IMR-90 (cell line): ENCODE measurements around the gene PRKN. TPM values are rescaled to one million over a fixed set of nuclear protein-coding genes. Genes with fewer than 3 reads are reported as not detected.

Experiments used
- ATAC-seq: fragments of 200-7000 bp; cut with Tn5 transposase; 2 replicates; pipeline ENCODE4 v1.9.1; 2020; ENCODE audit warnings: low read depth, mild to moderate bottlenecking, moderate library complexity
- BruUV-seq: library from RNA; stranded (reverse); fragments of 400-500 nt; replicated peaks from 2 replicates; lab custom pipeline; 2021; lab: Mats Ljungman, UMichigan
- CTCF ChIA-PET: fragments of 300-600 bp; formaldehyde crosslinking; extraction: SDS; loops from one replicate; lab custom pipeline; 2021; ENCODE audit warnings: antibody characterized with exemption; lab: Yijun Ruan, JAX
- POLR2A ChIA-PET: fragments of 300-600 bp; sonication (Branson Sonifier 250); formaldehyde crosslinking; loops from one replicate; lab custom pipeline; 2022; ENCODE audit warnings: antibody characterized with exemption; ENCODE audit not compliant: unreplicated experiment; lab: Charles Lee
- DNase-seq: peaks from one replicate; pipeline ENCODE4 v3.0.0; 2013
- H2AFZ ChIP-seq: replicated peaks from 2 replicates; pipeline ENCODE3; 2013; ENCODE audit warnings: low read length, mild to moderate bottlenecking; ENCODE audit not compliant: poor library complexity
- H2AK5ac ChIP-seq: 2 replicates; pipeline ENCODE4 v1.6.1; 2013; ENCODE audit warnings: low read depth, low read length, inconsistent platforms
- H2AK9ac ChIP-seq: replicated peaks from 2 replicates; pipeline ENCODE3; 2013; ENCODE audit warnings: mild to moderate bottlenecking, low read depth, low read length, moderate library complexity; ENCODE audit not compliant: poor library complexity
- H2BK120ac ChIP-seq: 2 replicates; pipeline ENCODE4 v1.6.1; 2013; ENCODE audit warnings: low read depth, low read length, inconsistent platforms
- H2BK15ac ChIP-seq: 3 replicates; pipeline ENCODE4 v1.6.1; 2013; ENCODE audit warnings: low read depth, low read length, inconsistent platforms
- H2BK20ac ChIP-seq: 2 replicates; pipeline ENCODE4 v1.6.1; 2013; ENCODE audit warnings: low read depth, mild to moderate bottlenecking, inconsistent platforms, low read length, moderate library complexity
- H2BK5ac ChIP-seq: 2 replicates; pipeline ENCODE4 v1.6.1; 2013; ENCODE audit warnings: mild to moderate bottlenecking, low read depth, low read length, inconsistent platforms; ENCODE audit not compliant: poor library complexity, severe bottlenecking
- H3K14ac ChIP-seq: replicated peaks from 2 replicates; pipeline ENCODE4 v1.6.1; 2013; ENCODE audit warnings: low read depth, low read length, inconsistent platforms
- H3K18ac ChIP-seq: 2 replicates; pipeline ENCODE4 v1.6.1; 2013; ENCODE audit warnings: low read depth, low read length, control low read depth
- H3K23ac ChIP-seq: 2 replicates; pipeline ENCODE4 v1.6.1; 2013; ENCODE audit warnings: low read depth, low read length, inconsistent platforms
- H3K27ac ChIP-seq: 2 replicates; pipeline ENCODE4 v1.5.1; 2013; ENCODE audit warnings: mild to moderate bottlenecking, control low read depth, low read length; ENCODE audit not compliant: insufficient read depth
- H3K27me3 ChIP-seq: 2 replicates; pipeline ENCODE4 v1.6.1; 2013; ENCODE audit warnings: low read length; ENCODE audit not compliant: control insufficient read depth, insufficient read depth
- H3K36me3 ChIP-seq: 2 replicates; pipeline ENCODE4 v1.6.1; 2013; ENCODE audit warnings: low read length, mixed read lengths; ENCODE audit not compliant: control insufficient read depth, insufficient read depth
- H3K4ac ChIP-seq: 2 replicates; pipeline ENCODE4 v1.6.1; 2013; ENCODE audit warnings: low read depth, low read length, inconsistent platforms
- H3K4me1 ChIP-seq: 2 replicates; pipeline ENCODE4 v1.6.1; 2013; ENCODE audit warnings: low read length, mixed read lengths; ENCODE audit not compliant: control insufficient read depth, insufficient read depth
- H3K4me2 ChIP-seq: 2 replicates; pipeline ENCODE4 v1.6.1; 2013; ENCODE audit warnings: low read depth, mild to moderate bottlenecking, control low read depth, low read length, moderate library complexity
- H3K4me3 ChIP-seq: 2 replicates; pipeline ENCODE4 v1.5.1; 2013; ENCODE audit warnings: low read depth, mild to moderate bottlenecking, control low read depth, low read length, moderate library complexity; ENCODE audit not compliant: insufficient read depth
- H3K56ac ChIP-seq: 2 replicates; pipeline ENCODE4 v1.6.1; 2013; ENCODE audit warnings: low read length, inconsistent platforms; ENCODE audit not compliant: insufficient read depth; ENCODE audit errors: extremely low read depth
- H3K79me1 ChIP-seq, 2 experiments: 2 replicates each; pipeline ENCODE4 v1.6.1; 2013; ENCODE audit warnings: low read length in 2 of 2, inconsistent platforms in 1 of 2, low read depth in 1 of 2
- H3K9ac ChIP-seq: 2 replicates; pipeline ENCODE4 v1.6.1; 2013; ENCODE audit warnings: low read depth, low read length, control low read depth
- H3K9me1 ChIP-seq: 2 replicates; pipeline ENCODE4 v1.6.1; 2013; ENCODE audit warnings: low read length, inconsistent platforms; ENCODE audit not compliant: insufficient read depth
- H3K9me3 ChIP-seq: 2 replicates; pipeline ENCODE4 v1.6.1; 2013; ENCODE audit warnings: low read length; ENCODE audit not compliant: control insufficient read depth, insufficient read depth
- H4K20me1 ChIP-seq: 2 replicates; pipeline ENCODE4 v1.6.1; 2013; ENCODE audit warnings: low read length, inconsistent platforms; ENCODE audit not compliant: insufficient read depth
- H4K5ac ChIP-seq: 2 replicates; pipeline ENCODE4 v1.6.1; 2013; ENCODE audit warnings: mild to moderate bottlenecking, low read depth, low read length, control low read depth
- H4K8ac ChIP-seq, 2 experiments: 2 replicates each; pipeline ENCODE4 v1.6.1; 2013; ENCODE audit warnings: low read depth in 2 of 2, low read length in 2 of 2, control low read depth in 1 of 2, inconsistent platforms in 1 of 2
- H4K91ac ChIP-seq: 2 replicates; pipeline ENCODE4 v1.6.1; 2013; ENCODE audit warnings: low read depth, low read length, inconsistent platforms; ENCODE audit not compliant: insufficient read depth
- BHLHE40 ChIP-seq: fragments of 150-350 bp; IDR thresholded peaks from 2 replicates; pipeline ENCODE4 v1.6.1; 2016; ENCODE audit warnings: mild to moderate bottlenecking, low read depth, low read length
- ELK1 ChIP-seq: fragments of 150-350 bp; IDR thresholded peaks from 2 replicates; pipeline ENCODE4 v1.6.1; 2016; ENCODE audit warnings: low read depth, mild to moderate bottlenecking, low read length, moderate library complexity, borderline replicate concordance
- NFE2L2 ChIP-seq: fragments of 150-350 bp; IDR thresholded peaks from 2 replicates; pipeline ENCODE4 v1.6.1; 2016; ENCODE audit warnings: low read depth, mild to moderate bottlenecking, low read length
- RAD21 ChIP-seq: IDR thresholded peaks from 2 replicates; pipeline ENCODE4 v1.6.1; 2012; ENCODE audit warnings: low read length, improper control_type of control experiment
- RFX5 ChIP-seq: IDR thresholded peaks from 2 replicates; pipeline ENCODE4 v1.8.0; 2012; ENCODE audit warnings: low read depth, mild to moderate bottlenecking, low read length, moderate library complexity
- WGBS, 2 experiments: methylation state at CpG; one replicate each; pipeline versions ENCODE4 v1.1.5 to v1.1.7; 2013; ENCODE audit warnings: missing lambda C conversion rate in 2 of 2; ENCODE audit not compliant: insufficient read length in 1 of 2; ENCODE audit errors: extremely low coverage in 2 of 2; 5-methylcytosine and 5-hydroxymethylcytosine counted together
- dilution Hi-C: fragments of 300-500 bp; cut with HindIII; formaldehyde crosslinking; loops from one replicate; pipeline ENCODE4 v1.14.3; 2018; ENCODE audit warnings: low sequenced_read_pairs; ENCODE audit not compliant: unreplicated experiment
- in situ Hi-C: fragments of 300-500 bp; cut with MboI; formaldehyde crosslinking; loops from 3 replicates; pipeline ENCODE4 v1.14.3; 2019; ENCODE audit warnings: low sequenced_read_pairs, inconsistent platforms, mixed read lengths
- intact Hi-C: fragments of 100-400 bp; cut with micrococcal nuclease; formaldehyde crosslinking; loops from 2 replicates; pipeline ENCODE4 v1.10.0; 2022
- polyA plus RNA-seq, 3 experiments: library from polyadenylated mRNA; depleted of rRNA; stranded (reverse); fragments of >200 nt; gene quantifications; 2 replicates each; pipeline ENCODE4 v1.2.3, GENCODE V29; 2012; ENCODE audit warnings: low replicate concordance in 1 of 3
- total RNA-seq: library from RNA; depleted of rRNA; stranded (reverse); fragments of >200 nt; gene quantifications from 2 replicates; pipeline ENCODE4 v1.2.3, GENCODE V29; 2012
- TF ChIP-seq, protein P1 (sequence below): fragments of 150-350 bp; IDR thresholded peaks from 2 replicates; pipeline ENCODE4 v1.6.1; 2017; ENCODE audit warnings: mild to moderate bottlenecking, antibody characterized with exemption, low read length, low read depth
- TF ChIP-seq, protein P2 (sequence below): conservative IDR thresholded peaks from 2 replicates; pipeline ENCODE4 v1.5.1; 2012; ENCODE audit warnings: mild to moderate bottlenecking, low read depth, low read length, improper control_type of control experiment

Gene PRKN
- total and polyA plus RNA-seq, 2 of the 4 experiments (the other 2 are of a cell fraction): 0.15 to 0.18 TPM

GRCh38 chr6:162605881-162606280, 121.7 kb downstream of the PRKN start:
- H3K4ac ChIP-seq: no peak overlapping the region
- H3K4me1 ChIP-seq: no peaks in the 10 kb centered on the region
- H2BK15ac ChIP-seq: no peak overlapping the region
- no peak overlapping the region for H2AFZ ChIP-seq
- no peak overlapping the region for H3K9ac ChIP-seq
- no peak overlapping the region for H4K8ac ChIP-seq
- no peak overlapping the region for H3K4me2 ChIP-seq
- no peak overlapping the region for H2AK5ac ChIP-seq
- no TSS peak for BruUV-seq
- no peak overlapping the region for H3K18ac ChIP-seq
- H3K27ac ChIP-seq: no peak overlapping the region
- H2AK9ac ChIP-seq: no peak overlapping the region
- ChIA-PET POLR2A (no interaction called here), CTCF (interaction anchor here (0.6 kb wide), 1 partner anchor 1156 kb away, joined by 3 read pairs; no protein-coding TSS in a partner anchor)
- intact Hi-C loops (no loop called here), dilution Hi-C loops (no loop called here), in situ Hi-C loops (no loop called here)
- H3K79me1 ChIP-seq: no peaks in the 10 kb centered on the region
- TF ChIP-seq NFE2L2 (no peak), ELK1 (no peak), RAD21 (no peak), BHLHE40 (no peak), RFX5 (no peak)
- TF ChIP-seq, protein P1, sequence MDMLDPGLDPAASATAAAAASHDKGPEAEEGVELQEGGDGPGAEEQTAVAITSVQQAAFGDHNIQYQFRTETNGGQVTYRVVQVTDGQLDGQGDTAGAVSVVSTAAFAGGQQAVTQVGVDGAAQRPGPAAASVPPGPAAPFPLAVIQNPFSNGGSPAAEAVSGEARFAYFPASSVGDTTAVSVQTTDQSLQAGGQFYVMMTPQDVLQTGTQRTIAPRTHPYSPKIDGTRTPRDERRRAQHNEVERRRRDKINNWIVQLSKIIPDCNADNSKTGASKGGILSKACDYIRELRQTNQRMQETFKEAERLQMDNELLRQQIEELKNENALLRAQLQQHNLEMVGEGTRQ: no peak
- TF ChIP-seq, protein P2, sequence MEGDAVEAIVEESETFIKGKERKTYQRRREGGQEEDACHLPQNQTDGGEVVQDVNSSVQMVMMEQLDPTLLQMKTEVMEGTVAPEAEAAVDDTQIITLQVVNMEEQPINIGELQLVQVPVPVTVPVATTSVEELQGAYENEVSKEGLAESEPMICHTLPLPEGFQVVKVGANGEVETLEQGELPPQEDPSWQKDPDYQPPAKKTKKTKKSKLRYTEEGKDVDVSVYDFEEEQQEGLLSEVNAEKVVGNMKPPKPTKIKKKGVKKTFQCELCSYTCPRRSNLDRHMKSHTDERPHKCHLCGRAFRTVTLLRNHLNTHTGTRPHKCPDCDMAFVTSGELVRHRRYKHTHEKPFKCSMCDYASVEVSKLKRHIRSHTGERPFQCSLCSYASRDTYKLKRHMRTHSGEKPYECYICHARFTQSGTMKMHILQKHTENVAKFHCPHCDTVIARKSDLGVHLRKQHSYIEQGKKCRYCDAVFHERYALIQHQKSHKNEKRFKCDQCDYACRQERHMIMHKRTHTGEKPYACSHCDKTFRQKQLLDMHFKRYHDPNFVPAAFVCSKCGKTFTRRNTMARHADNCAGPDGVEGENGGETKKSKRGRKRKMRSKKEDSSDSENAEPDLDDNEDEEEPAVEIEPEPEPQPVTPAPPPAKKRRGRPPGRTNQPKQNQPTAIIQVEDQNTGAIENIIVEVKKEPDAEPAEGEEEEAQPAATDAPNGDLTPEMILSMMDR: no peak
- H3K27me3 ChIP-seq: no peaks in the 10 kb centered on the region
- no peak overlapping the region for H3K4me3 ChIP-seq
- no peak overlapping the region for H3K56ac ChIP-seq
- H4K20me1 ChIP-seq: no peaks in the 10 kb centered on the region
- no peak overlapping the region for H3K14ac ChIP-seq
- no peak overlapping the region for H4K5ac ChIP-seq
- H2BK20ac ChIP-seq: no peak overlapping the region
- H4K91ac ChIP-seq: no peak overlapping the region
- H2BK120ac ChIP-seq: no peak overlapping the region
- no peaks in the 10 kb centered on the region for H3K9me1 ChIP-seq
- no peaks in the 10 kb centered on the region for H3K36me3 ChIP-seq
- no CpG with 5 or more reads among the region's 1 CpG for whole genome bisulfite sequencing, 2 experiments
- H2BK5ac ChIP-seq: no peak overlapping the region
- peaks cover 24% of the 10 kb centered on the region for H3K9me3 ChIP-seq
- DNase-seq (no peak), ATAC-seq (no peak)
- no peak overlapping the region for H3K23ac ChIP-seq
